Renal cortex interstitium (tissue), 11 donors: ENCODE data around the gene ADGRE2. TPM values are rescaled to one million over a fixed set of nuclear protein-coding genes. Genes with fewer than 3 reads are reported as not detected.

Source experiments
- DNase-seq, 11 donors: peaks; one replicate each; pipeline ENCODE4 v3.0.0-alpha.2; 2013; ENCODE audit warnings: low read depth in 9 of 11, low spot score in 4 of 11; ENCODE audit errors: extremely low read depth in 1 of 11
- polyA plus RNA-seq, 3 donors: library from polyadenylated mRNA; unstranded; fragments of 120-200 nt; gene quantifications; one replicate each; pipeline ENCODE4 v1.2.1, GENCODE V29; 2013; ENCODE audit not compliant: insufficient read length in 3 of 3

The ADGRE2 gene
- polyA plus RNA-seq, 3 donors, result 0.42 to 0.97 (median 0.64) TPM

DNA sequence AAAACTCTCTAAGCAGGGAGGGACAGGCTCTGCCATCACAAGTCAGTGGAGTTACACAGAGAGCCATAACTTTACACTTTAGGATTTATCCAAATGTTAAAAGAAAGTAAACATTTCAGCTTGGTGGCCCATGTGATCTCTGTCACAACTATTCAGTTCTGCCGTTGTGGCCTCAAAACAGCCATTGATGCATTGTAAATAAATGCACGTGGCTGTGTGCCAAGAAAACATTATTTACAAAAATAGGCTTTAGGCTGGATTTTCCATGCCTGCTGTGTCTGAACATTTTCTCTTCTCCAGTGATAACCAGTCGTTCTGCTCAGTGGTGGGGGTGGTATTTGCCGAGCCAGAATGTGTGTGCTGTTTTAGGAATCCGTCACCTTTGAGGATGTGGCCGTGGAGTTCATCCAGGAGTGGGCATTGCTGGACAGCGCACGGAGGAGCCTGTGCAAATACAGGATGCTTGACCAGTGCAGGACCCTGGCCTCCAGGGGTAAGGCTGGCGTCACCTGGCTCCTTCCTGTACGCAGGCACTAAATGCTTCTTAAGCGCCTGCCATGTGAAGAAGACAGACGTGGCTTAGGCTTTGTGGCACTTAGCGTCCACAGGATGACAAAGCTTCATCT, 83.6 kb downstream of the ADGRE2 start:
- no peak for DNase-seq

GRCh38 chr19:14689598-14690503, 88.5 kb downstream of the ADGRE2 start, which contains the start of gene ZNF333:
TSS of gene ZNF333 (plus strand) at chr19:14690048. CDS start at chr19:14693492, 3,444 bp downstream.
- peak; percentile 75 to 86 (median 82) for DNase-seq

- no peak for DNase-seq
Observed at GRCh38 chr19:14686411-14686810, 91.9 kb downstream of the ADGRE2 start.

- DNase-seq, result no peak
Observed at GRCh38 chr19:14683439-14683838, 94.9 kb downstream of the ADGRE2 start.

Other genes with a start within 250 kb of the ADGRE2 start
- 100 to 1,000 TPM; 130 to 151 (median 147) TPM for gene TECR, start 249.0 kb downstream of the ADGRE2 start, polyA plus RNA-seq
- 100 to 1,000 TPM in 2 of 3 donors, 10 to 100 TPM in 1; 67.6 to 121 (median 120) TPM for gene NDUFB7, start 206.5 kb downstream of the ADGRE2 start, polyA plus RNA-seq
- gene CLEC17A, start 195.5 kb downstream of the ADGRE2 start, polyA plus RNA-seq, result under 1 TPM; 0.11 to 0.44 (median 0.16) TPM
- gene ADGRE3, start 103.7 kb downstream of the ADGRE2 start, polyA plus RNA-seq, result under 1 TPM; 0.16 to 0.23 (median 0.19) TPM
- 10 to 100 TPM; 17.4 to 29.8 (median 18.2) TPM for gene ZNF333, start 88.5 kb downstream of the ADGRE2 start, polyA plus RNA-seq
- under 1 TPM in 1 of 3 donors, not detected in 2; 0.03 TPM for gene OR7A5, start 56.6 kb upstream of the ADGRE2 start, polyA plus RNA-seq
- under 1 TPM; 0.06 to 0.12 (median 0.10) TPM for gene OR7C1, start 56.6 kb upstream of the ADGRE2 start, polyA plus RNA-seq
- gene OR7A10, start 70.4 kb upstream of the ADGRE2 start, polyA plus RNA-seq, result not detected
- gene OR7A17, start 107.6 kb upstream of the ADGRE2 start, polyA plus RNA-seq, result under 1 TPM in 1 of 3 donors, not detected in 2; 0.06 TPM
- not detected for gene OR7C2, start 162.9 kb upstream of the ADGRE2 start, polyA plus RNA-seq
- gene SLC1A6, start 201.3 kb upstream of the ADGRE2 start, polyA plus RNA-seq, result under 1 TPM; 0.36 to 0.47 (median 0.46) TPM